Stimulated activated CD4-positive, alpha-beta T cell treated with anti-CD3 and anti-CD28 coated beads, TNF-alpha, amount 100 ng/mL, for 1 hour (primary cell): Measurements from ENCODE around the gene OGDH.

ENCODE experiments used
- DNase-seq, 3 donors: peaks; one replicate each; pipeline ENCODE4 v3.0.0-alpha.2; 2020; ENCODE audit warnings: low read depth in 3 of 3, low spot score in 1 of 3

OGDH gene

GRCh38 chr7:44618045-44618444, 11.6 kb downstream of the OGDH start:
- DNase-seq = no peak

- no peak for DNase-seq
These were observed 12.3 kb downstream of the OGDH start for GRCh38 chr7:44618753-44619152.

- no peak for DNase-seq
These were observed 14.8 kb downstream of the OGDH start for GRCh38 chr7:44621034-44621749.

- DNase-seq = no peak
These were observed 15.3 kb downstream of the OGDH start for GRCh38 chr7:44621750-44622103.

GRCh38 chr7:44622342-44623151, 16.1 kb downstream of the OGDH start:
- no peak for DNase-seq

- no peak for DNase-seq
These were observed 17.9 kb downstream of the OGDH start for GRCh38 chr7:44624318-44624717.

- no peak for DNase-seq
These were observed 19.4 kb downstream of the OGDH start for GRCh38 chr7:44625526-44626471.

GRCh38 chr7:44626620-44627019, 20.2 kb downstream of the OGDH start:
- DNase-seq = no peak

- no peak for DNase-seq
These were observed 23.5 kb downstream of the OGDH start for GRCh38 chr7:44629829-44630522.

GRCh38 chr7:44630792-44631457, 24.5 kb downstream of the OGDH start:
- DNase-seq = no peak

- no peak for DNase-seq
These were observed 25.2 kb downstream of the OGDH start for GRCh38 chr7:44631458-44632115.

GRCh38 chr7:44632196-44632595, 25.8 kb downstream of the OGDH start:
- DNase-seq = no peak

GRCh38 chr7:44633254-44634186, 27.1 kb downstream of the OGDH start:
- peak in 1 of 3 donors; percentile 27 for DNase-seq

GRCh38 chr7:44634187-44634838, 27.9 kb downstream of the OGDH start:
- DNase-seq = no peak

GRCh38 chr7:44634839-44635591, 28.6 kb downstream of the OGDH start:
- no peak for DNase-seq

- DNase-seq = no peak
These were observed 29.7 kb downstream of the OGDH start for GRCh38 chr7:44636041-44636584.

- DNase-seq = no peak
These were observed 30.5 kb downstream of the OGDH start for GRCh38 chr7:44636926-44637325.
